ENCODE measurements around the gene G6PC3.

G6PC3 gene

GRCh38 chr17:44120851-44121605 lies 50.5 kb downstream of the G6PC3 start:
- peaks cover 6% of the 10 kb centered on the region for H3K79me1 ChIP-seq (ENCODE audit: low read depth, low read length)
- no peaks in the 10 kb centered on the region for H3K9me3 ChIP-seq (replicated peaks in 1 of 2; ENCODE audit: control insufficient read depth in 2 of 2, insufficient read depth in 1 of 2, low read depth in 1 of 2, low read length in 2 of 2)
- WGBS, 2 donors (ENCODE audit: extremely low coverage in 2 of 2, insufficient read length in 2 of 2, insufficient replicate concordance in 1 of 2): no CpG with 5 or more reads among the region's 9 CpGs
- no peak overlapping the region for H2BK15ac ChIP-seq (ENCODE audit: low read length)
- no peak overlapping the region for H4K91ac ChIP-seq (ENCODE audit: low read depth, low read length, poor library complexity)
- no peaks in the 10 kb centered on the region for H3K27me3 ChIP-seq (ENCODE audit: control insufficient read depth in 3 of 3, insufficient read depth in 3 of 3, low read depth in 1 of 3, low read length in 3 of 3)
- H3K18ac ChIP-seq (ENCODE audit: low read length): peak overlapping the region; percentile 44
- H3K27ac ChIP-seq (replicated peaks; ENCODE audit: low read length): no peak overlapping the region
- no peak for DNase-seq (ENCODE audit: low spot score)
- no peak overlapping the region for H3K14ac ChIP-seq (ENCODE audit: low read length)
- H3K4me2 ChIP-seq (ENCODE audit: insufficient read depth, low read length, poor library complexity, severe bottlenecking): peak overlapping the region; percentile 94
- H4K8ac ChIP-seq (ENCODE audit: low read depth, low read length): no peak overlapping the region
- H3K4me1 ChIP-seq (ENCODE audit: control insufficient read depth in 2 of 2, insufficient read depth in 1 of 2, low read depth in 1 of 2, low read length in 2 of 2): peaks cover 16 to 31% of the 10 kb centered on the region in 2 donors
- no peak overlapping the region for H3K4ac ChIP-seq (ENCODE audit: low read length)
- no peak overlapping the region for H2AK5ac ChIP-seq (ENCODE audit: low read depth, low read length)
- H2BK12ac ChIP-seq (ENCODE audit: low read length): no peak overlapping the region
- no peak overlapping the region for H2AFZ ChIP-seq (ENCODE audit: low read length)
- H3K36me3 ChIP-seq (replicated peaks in 1 of 2; ENCODE audit: control insufficient read depth in 2 of 2, insufficient read depth in 2 of 2, low read length in 2 of 2): peaks cover 0 to 7% of the 10 kb centered on the region in 2 donors
- H2BK120ac ChIP-seq (ENCODE audit: low read depth, low read length): no peak overlapping the region
- no peak overlapping the region for H2BK5ac ChIP-seq (ENCODE audit: low read length)
- no peak overlapping the region for H3K4me3 ChIP-seq (ENCODE audit: low read length in 2 of 2)
- no peak overlapping the region for H3K9ac ChIP-seq (ENCODE audit: low read depth, low read length, poor library complexity)
- no peak overlapping the region for H3K23ac ChIP-seq (ENCODE audit: low read depth, low read length, poor library complexity)

DNA sequence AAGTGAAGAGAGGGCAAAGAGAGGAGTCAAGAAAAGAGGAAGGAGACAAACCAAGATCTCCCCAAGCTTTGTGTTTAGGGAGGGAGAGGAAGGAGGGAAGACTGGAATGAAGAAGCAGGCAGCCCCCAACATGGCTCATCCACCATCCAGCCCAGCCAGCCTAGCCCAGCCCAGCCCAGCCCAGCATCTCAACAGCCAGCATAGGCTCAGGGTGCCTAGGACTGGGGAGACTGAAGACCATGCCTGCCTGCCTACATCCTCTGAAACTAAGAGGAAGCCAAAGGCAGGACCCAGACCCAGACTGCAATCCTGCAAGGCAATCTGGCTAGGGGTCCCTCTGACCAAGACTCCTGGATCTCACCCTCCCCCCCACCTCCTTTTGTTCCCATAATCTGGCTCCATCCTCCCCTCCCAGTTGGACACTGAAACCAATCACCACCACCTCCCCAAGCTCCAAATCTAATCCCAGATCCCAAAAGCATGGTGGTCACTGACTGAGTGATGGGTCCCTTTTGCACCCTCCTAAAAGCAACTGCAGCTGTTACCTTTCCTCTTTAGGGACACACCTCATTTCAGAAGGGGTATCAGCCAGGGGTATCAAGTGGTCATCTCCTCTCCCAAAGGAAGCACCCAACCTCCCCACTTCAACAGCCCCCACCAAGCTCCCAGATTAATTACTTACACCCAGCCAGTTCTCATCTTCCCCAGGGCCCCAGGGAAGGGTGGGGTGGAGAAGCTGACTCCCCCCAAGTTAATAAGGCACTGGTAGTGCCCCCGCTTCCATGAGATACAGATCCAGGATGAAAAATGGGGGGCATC lies 51.7 kb downstream of the G6PC3 start:
- Histone ChIP-seq H4K91ac (ENCODE audit: low read depth, low read length, poor library complexity) (no peak overlapping the region), H3K27me3 (ENCODE audit: control insufficient read depth in 3 of 3, insufficient read depth in 3 of 3, low read depth in 1 of 3, low read length in 3 of 3) (no peaks in the 10 kb centered on the region), H3K23ac (ENCODE audit: low read depth, low read length, poor library complexity) (no peak overlapping the region), H3K4me2 (ENCODE audit: insufficient read depth, low read length, poor library complexity, severe bottlenecking) (peak overlapping the region; percentile 94), H2BK12ac (ENCODE audit: low read length) (peak overlapping the region; percentile 25), H2BK15ac (ENCODE audit: low read length) (no peak overlapping the region), H3K36me3 (replicated peaks in 1 of 2; ENCODE audit: control insufficient read depth in 2 of 2, insufficient read depth in 2 of 2, low read length in 2 of 2) (peaks cover 0 to under 1% of the 10 kb centered on the region in 2 donors), H3K4ac (ENCODE audit: low read length) (no peak overlapping the region), H2AK5ac (ENCODE audit: low read depth, low read length) (peak overlapping the region; percentile 1), H4K8ac (ENCODE audit: low read depth, low read length) (no peak overlapping the region), H3K79me1 (ENCODE audit: low read depth, low read length) (peaks cover 5% of the 10 kb centered on the region), H3K9me3 (replicated peaks in 1 of 2; ENCODE audit: control insufficient read depth in 2 of 2, insufficient read depth in 1 of 2, low read depth in 1 of 2, low read length in 2 of 2) (no peaks in the 10 kb centered on the region), H2BK5ac (ENCODE audit: low read length) (peak overlapping the region; percentile 27), H3K9ac (ENCODE audit: low read depth, low read length, poor library complexity) (peak overlapping the region; percentile 95), H2BK120ac (ENCODE audit: low read depth, low read length) (no peak overlapping the region), H3K27ac (replicated peaks; ENCODE audit: low read length) (no peak overlapping the region), H3K18ac (ENCODE audit: low read length) (peak overlapping the region; percentile 97), H3K4me3 (ENCODE audit: low read length in 2 of 2) (peak overlapping the region; percentile 89 to 96), H3K14ac (ENCODE audit: low read length) (no peak overlapping the region), H3K4me1 (ENCODE audit: control insufficient read depth in 2 of 2, insufficient read depth in 1 of 2, low read depth in 1 of 2, low read length in 2 of 2) (peaks cover 16 to 31% of the 10 kb centered on the region in 2 donors), H2AFZ (ENCODE audit: low read length) (peak overlapping the region; percentile 95)
- no peak for DNase-seq (ENCODE audit: low spot score)
- no CpG with 5 or more reads among the region's 1 CpG for WGBS, 2 donors (ENCODE audit: extremely low coverage in 2 of 2, insufficient read length in 2 of 2, insufficient replicate concordance in 1 of 2)

DNA sequence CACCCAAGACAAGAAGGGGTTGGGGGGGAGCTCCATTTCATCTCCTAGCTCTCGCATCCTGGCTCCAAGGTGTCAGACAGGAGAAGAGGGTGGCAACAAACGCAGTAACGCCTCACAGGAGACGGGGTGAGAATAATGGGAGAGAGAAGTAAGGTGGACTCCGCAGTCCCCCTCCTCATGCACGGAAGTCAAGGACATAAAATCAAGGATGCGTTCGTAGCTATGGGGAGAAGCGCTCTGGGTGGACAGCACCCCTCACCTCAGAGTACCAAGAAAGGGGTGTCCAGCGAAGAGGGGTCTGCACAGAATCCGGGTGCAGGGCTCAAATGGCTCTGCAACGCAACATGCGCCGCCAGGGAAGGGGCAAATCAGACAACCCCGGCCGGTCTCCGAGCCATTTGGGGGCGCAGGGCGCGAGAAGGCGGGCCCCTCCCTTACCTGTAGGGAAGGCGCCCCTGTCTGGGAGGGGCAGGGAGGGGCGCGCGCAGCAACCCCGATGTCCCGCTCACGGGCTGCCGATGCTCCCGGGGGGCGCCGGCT lies 52.4 kb downstream of the G6PC3 start:
- Histone ChIP-seq H2AFZ (ENCODE audit: low read length) (peak overlapping the region; percentile 95), H3K27me3 (ENCODE audit: control insufficient read depth in 3 of 3, insufficient read depth in 3 of 3, low read depth in 1 of 3, low read length in 3 of 3) (no peaks in the 10 kb centered on the region), H3K4me2 (ENCODE audit: insufficient read depth, low read length, poor library complexity, severe bottlenecking) (peak overlapping the region; percentile 94), H3K18ac (ENCODE audit: low read length) (peak overlapping the region; percentile 97), H3K14ac (ENCODE audit: low read length) (peak overlapping the region; percentile 82), H4K8ac (ENCODE audit: low read depth, low read length) (no peak overlapping the region), H2AK5ac (ENCODE audit: low read depth, low read length) (peak overlapping the region; percentile 1), H3K9ac (ENCODE audit: low read depth, low read length, poor library complexity) (peak overlapping the region; percentile 95), H3K27ac (replicated peaks; ENCODE audit: low read length) (no peak overlapping the region), H3K4me1 (ENCODE audit: control insufficient read depth in 2 of 2, insufficient read depth in 1 of 2, low read depth in 1 of 2, low read length in 2 of 2) (peaks cover 16 to 31% of the 10 kb centered on the region in 2 donors), H2BK120ac (ENCODE audit: low read depth, low read length) (no peak overlapping the region), H2BK15ac (ENCODE audit: low read length) (peak overlapping the region; percentile 0), H3K9me3 (replicated peaks in 1 of 2; ENCODE audit: control insufficient read depth in 2 of 2, insufficient read depth in 1 of 2, low read depth in 1 of 2, low read length in 2 of 2) (no peaks in the 10 kb centered on the region), H2BK12ac (ENCODE audit: low read length) (peak overlapping the region; percentile 84), H3K4ac (ENCODE audit: low read length) (no peak overlapping the region), H2BK5ac (ENCODE audit: low read length) (peak overlapping the region; percentile 93), H3K4me3 (ENCODE audit: low read length in 2 of 2) (peak overlapping the region; percentile 89 to 96), H3K79me1 (ENCODE audit: low read depth, low read length) (peaks cover 5% of the 10 kb centered on the region), H3K36me3 (replicated peaks in 1 of 2; ENCODE audit: control insufficient read depth in 2 of 2, insufficient read depth in 2 of 2, low read length in 2 of 2) (no peaks in the 10 kb centered on the region), H3K23ac (ENCODE audit: low read depth, low read length, poor library complexity) (peak overlapping the region; percentile 89), H4K91ac (ENCODE audit: low read depth, low read length, poor library complexity) (no peak overlapping the region)
- WGBS, 2 donors (ENCODE audit: extremely low coverage in 2 of 2, insufficient read length in 2 of 2, insufficient replicate concordance in 1 of 2): no CpG with 5 or more reads among the region's 32 CpGs
- DNase-seq (ENCODE audit: low spot score): no peak
